HG03521 (cell line): ENCODE measurements around the gene CACNA1C.

ENCODE experiments used
- ATAC-seq: cut with Tn5 transposase; IDR thresholded peaks from one replicate; pipeline ENCODE4 v1.9.1; 2021; ENCODE audit warnings: mild to moderate bottlenecking, moderate library complexity; ENCODE audit not compliant: unreplicated experiment

CACNA1C gene

DNA sequence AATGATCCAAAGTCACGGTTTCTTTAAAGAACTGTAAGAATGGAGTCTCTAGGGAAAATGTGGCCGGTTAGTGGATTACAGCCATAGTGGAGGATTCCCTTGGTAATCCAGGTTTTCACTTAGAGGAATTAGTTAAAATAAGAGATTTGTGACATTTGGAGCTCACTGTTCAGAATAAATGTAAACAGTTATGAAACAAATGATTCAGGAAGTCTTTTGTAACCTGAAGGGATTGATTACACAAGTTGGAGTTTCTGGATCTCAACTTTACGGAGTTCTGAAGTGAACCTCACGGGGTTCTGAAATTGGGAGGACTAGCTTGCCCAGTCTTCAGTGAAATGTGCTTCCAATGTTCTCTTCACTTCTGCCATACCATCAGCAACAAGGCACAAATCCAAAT, 507.6 kb downstream of the CACNA1C start:
- no peak for ATAC-seq

DNA sequence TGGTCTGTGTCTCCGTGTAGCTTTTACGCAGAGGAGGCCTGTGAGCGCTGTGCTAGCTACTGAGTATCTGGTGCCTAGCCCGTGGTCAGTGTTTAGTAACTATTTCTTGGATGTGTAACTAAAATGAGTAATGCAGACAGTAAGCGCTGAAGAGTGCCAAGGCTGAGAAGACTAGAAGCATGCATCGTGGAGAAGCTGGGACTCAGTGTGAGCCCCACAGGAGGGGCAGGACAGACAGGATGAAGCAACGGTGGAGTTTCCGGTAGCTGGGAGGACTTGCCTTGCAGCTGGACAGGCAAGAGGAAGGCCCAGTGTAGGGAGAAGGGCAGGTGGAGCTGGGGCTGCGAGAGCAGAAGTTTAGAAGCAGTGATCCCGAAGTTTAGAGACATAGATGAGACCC, 508.6 kb downstream of the CACNA1C start:
- no peak for ATAC-seq

DNA sequence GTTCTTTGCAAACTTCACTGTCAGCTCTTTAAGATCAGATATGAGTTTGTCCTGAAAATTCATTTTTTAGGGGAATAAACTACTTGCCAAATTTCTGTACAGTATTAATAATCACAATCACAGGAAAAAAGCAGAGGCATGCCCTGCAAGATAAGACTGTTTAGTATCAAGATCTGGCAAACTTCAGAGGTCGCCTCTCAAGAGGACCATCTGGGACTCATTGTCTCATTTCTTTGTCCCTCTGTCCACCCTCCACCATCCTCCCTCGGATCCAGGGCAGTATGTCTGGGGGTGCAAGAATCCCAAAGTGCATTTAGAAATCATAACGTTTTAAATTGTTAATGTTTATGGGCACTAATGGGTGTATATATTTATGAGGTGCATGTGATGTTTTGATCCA, 509.6 kb downstream of the CACNA1C start:
- no peak for ATAC-seq

DNA sequence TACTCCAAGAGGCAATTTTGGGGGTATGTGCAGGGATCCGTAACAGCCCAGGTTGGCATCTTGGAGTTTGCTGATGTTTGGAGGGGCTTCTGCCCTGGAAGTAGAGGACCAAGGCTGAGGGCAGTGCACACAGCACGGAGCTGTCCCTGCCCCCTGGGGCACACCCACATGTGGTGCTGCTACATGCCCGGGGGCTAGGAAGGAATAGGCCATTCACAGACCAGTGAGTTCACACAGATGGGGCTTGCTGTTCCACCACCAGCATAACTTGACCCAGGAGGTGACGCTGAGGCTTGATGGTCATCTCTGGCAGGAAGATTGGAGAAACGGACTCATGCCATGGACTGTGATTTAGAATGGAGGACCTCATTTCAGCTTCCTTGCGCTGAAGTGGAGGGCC, 510.9 kb downstream of the CACNA1C start:
- no peak for ATAC-seq

DNA sequence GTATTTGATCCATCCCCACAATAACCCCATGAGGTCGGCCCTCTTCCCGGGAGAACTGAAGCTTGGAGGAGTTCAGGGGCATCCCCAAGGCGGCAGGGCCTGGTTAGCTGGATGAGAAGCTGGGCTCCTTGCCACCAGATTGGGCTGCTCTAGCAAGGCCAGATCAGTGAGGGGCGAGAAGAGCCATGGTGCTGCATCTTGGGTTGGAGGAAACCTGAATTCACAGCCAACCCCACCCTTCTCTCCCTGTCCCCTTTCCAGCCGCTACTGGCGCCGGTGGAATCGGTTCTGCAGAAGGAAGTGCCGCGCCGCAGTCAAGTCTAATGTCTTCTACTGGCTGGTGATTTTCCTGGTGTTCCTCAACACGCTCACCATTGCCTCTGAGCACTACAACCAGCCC, 513.4 kb downstream of the CACNA1C start:
- ATAC-seq, result no peak

DNA sequence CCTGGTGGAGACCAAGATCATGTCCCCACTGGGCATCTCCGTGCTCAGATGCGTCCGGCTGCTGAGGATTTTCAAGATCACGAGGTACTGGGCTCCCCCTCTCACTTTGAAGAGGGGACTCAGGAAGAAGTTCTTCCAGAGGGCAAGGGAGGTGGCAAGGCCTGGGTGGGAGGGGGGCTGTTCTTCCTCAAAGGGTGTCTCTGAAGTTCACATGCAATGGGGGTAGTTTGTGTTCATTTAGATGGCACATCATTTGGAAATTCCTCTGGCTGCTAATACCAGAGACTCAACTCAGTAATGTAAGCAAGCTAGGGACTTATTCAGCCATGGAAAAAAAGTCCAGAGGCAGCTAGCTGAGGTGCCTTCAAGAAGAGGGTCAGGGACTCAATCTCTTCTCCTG, 514.9 kb downstream of the CACNA1C start:
- ATAC-seq, result no peak

DNA sequence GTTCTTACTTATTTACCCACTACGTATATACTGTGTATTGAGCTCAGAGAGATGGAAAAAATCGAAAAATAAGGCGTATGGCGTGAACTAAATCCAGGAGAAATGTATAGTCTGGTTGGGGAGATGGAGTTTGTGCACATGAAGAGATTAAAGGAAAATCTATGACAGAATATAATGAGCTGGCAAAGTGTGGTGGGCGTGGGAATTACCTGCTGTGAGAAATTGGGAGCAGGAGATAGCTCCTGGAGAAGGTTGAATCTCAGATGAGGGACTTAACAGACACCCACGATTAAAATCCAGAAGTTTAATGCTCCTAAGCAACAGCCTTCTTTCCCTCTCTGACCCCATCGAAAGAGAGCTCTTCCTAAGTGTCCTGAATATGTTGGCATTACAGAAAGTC, 517.8 kb downstream of the CACNA1C start:
- no peak for ATAC-seq

DNA sequence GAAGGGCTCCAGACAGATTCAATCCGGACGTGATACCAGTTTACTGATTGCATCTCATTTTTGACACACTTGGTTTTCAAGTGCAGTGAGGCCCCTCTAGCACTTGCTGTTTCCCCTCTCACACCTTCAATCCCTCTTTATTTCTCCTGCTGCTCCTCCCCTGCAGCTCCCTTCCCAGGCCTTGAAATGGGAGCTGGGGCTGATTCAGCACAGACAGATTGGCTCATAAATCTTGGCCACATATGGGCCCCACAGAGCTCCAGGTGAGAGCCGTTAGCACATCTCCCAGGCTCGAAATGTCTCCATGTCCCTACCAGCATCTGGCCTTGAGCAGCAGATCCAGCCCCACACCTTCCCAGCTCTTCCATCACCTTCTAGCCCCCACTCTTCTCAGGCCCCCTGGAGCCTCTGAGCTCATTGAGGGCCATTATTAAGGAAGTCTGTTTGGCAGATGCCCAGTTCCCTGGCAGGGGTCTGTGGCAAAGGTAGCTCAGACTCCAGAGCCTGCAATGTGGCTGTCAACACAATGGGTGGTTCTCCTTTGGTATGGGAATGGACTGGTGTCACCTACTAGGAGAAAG, 521.7 kb downstream of the CACNA1C start:
- no peak for ATAC-seq

DNA sequence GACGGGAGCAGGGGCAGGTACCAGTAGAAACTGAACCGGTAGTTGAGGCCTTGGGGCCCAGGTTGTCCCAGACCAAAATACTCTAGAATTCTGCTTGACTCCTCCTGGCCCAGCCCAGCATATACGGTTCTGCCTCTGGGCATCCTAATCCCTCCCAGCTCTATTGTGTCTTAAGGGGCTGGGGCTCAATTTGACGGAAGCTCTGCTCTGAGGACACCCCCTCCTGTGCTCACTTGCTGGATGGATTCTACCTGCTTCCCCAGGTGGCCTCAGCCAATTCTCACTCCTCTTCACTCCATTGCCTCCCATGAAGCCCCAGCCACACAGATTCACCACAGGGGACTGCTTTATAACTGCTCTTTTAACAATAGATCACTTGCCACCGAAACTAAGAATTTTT, 522.5 kb downstream of the CACNA1C start:
- no peak for ATAC-seq

DNA sequence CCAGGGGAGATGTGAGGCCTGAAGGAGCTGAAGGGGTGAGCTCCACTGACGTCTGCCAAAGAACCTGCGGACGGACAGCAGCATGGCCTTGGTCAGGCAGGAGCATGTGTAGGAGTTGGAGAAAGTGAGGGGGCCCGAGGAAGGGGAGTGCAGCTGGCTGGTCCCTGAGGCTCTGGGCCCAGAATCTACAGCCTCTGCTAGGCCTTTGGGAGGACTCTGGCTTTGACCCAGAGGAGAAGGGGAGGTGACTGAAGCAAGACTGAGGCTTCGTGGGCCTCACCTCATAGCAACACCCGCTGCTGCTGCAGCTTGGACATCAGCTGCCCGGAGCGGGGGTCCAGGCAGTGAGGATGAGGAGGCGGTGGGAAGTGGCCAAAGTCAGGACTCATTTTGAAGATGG, 525.4 kb downstream of the CACNA1C start:
- no peak for ATAC-seq

DNA sequence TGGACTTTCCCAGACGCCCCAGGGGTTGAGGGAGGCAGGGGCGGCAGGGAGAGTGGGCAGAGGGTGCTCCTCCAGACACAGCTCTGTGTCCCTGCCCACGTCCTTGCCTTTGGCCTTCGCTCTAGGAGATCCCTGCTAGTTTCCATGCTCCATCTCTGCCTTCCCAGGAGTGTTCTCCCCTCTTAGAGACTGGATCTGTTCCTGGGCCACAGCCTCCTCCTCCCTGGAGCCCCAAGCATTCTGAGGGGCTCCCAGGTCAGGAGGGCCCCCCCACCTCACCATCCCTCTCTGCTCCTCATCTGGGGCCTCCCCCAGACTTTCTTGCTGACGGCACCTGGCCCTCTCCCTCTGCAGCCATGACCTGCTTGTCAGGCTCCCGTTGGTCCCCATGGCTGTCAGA, 526.0 kb downstream of the CACNA1C start:
- ATAC-seq, result no peak

DNA sequence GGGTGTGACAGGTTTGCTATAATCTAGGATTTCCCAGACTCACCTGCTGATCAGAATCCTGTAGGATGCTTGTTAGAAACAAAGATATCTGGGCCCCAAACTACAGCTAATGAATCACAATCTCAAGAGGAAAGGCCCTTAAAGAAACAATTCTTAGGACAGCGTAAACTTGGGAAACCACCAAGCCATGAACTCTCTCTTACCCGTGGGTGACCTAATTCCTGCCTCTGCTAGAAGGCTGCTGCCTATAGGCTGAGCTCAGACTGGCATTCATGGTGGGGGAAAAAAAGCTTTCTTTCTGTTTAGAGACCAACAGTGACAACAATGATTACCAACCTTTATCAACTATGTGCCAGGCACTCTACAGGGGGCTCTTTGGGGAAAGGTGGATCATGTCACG, 528.0 kb downstream of the CACNA1C start:
- no peak for ATAC-seq

DNA sequence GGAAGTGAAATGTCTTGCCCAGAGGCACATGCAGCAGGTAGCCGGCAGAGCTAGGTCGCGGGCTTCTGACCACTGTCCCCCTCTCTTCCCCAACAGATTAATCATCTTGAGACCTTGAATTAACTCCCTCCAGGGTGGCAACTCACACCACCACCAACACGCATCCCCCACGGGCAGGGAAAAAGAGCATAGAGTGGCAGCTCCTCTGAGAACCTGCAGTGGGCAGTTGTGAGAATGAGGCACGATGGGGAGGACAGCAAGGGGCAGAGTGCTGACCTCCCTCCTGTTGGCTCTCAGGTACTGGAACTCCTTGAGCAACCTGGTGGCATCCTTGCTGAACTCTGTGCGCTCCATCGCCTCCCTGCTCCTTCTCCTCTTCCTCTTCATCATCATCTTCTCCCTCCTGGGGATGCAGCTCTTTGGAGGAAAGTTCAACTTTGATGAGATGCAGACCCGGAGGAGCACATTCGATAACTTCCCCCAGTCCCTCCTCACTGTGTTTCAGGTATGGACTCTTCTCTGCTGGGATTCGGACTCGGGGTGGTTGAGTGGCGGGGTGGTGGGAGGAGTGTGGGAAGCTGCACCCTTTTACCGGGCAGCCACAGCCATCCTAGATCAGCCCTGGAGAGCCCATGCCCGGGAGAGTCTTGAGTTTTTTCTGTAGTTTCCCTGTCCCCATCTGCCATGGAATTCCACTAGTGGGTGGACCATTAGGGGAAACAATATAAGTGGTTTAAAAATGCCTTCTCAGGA, 528.7 kb downstream of the CACNA1C start:
- no peak for ATAC-seq

DNA sequence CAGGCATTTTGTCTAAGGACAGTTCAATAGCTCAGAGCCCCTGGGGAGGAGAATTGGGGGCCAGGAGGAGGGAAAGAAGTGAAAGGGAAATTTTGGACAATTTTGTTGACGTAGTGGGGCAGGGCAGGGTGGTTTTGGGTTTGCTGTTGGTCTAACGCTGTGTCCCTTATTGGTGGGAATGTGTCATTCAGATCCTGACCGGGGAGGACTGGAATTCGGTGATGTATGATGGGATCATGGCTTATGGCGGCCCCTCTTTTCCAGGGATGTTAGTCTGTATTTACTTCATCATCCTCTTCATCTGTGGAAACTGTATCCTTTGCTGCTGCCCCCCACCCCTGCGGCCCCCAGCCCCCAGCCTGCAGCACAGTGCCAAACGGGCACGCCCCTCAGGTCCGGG, 529.8 kb downstream of the CACNA1C start:
- ATAC-seq, result no peak

DNA sequence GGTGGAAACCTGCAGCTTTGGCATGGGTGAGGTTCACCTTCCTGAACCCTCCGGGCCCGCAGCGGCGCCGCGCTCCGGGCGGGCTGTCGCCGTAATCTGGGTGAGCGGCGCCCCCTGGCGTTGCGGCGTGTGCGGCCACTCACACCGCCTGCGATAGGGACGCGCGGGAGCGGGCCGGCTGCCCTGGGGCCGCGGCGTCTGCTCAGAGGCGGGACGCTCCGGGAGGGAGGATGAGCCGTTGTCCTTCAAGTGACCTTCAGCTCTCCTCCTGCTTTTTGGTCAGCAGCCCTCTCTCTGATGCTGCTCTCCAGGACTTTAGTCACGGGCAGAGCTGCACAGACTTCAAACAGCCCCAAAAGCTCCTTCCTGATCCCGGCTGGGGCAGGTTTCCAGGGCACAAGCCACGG, 530.3 kb downstream of the CACNA1C start:
- ATAC-seq, result no peak

DNA sequence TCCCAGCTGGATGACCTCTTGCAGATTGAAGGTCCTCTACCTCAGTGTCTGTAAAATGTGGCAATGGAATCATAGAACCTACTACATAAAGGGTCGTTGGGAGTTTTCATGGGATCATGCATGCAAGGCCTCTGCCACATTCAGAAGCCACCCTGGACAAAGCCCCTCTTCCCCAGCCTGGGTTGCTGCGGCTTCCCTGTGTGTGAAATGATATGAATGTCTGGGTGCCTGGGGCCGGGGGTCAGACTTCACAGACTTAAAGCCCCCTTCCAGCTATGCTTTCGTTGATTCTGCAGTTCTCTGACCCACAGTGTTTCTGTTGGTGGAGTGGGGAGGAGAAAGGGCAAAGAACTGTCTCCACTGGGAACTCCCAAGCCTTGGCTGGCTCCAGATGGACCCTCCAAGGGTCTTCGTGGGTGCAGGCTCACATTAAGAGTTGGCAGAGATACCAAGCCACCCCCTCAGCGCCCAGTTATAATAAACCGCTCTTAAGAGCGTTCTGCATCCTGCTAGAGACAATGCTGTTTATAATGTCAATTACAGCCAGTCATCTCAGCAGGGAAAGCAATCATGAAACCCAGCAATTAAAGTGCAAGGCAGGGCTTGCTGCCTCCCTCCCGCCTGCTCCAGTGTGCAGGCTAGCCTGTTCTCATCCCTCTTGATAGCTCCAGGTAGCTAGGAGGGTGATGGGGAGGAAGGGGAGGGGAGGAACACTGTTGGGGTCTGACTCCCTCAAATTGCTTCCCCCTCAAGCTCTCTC, 531.0 kb downstream of the CACNA1C start:
- no peak for ATAC-seq

DNA sequence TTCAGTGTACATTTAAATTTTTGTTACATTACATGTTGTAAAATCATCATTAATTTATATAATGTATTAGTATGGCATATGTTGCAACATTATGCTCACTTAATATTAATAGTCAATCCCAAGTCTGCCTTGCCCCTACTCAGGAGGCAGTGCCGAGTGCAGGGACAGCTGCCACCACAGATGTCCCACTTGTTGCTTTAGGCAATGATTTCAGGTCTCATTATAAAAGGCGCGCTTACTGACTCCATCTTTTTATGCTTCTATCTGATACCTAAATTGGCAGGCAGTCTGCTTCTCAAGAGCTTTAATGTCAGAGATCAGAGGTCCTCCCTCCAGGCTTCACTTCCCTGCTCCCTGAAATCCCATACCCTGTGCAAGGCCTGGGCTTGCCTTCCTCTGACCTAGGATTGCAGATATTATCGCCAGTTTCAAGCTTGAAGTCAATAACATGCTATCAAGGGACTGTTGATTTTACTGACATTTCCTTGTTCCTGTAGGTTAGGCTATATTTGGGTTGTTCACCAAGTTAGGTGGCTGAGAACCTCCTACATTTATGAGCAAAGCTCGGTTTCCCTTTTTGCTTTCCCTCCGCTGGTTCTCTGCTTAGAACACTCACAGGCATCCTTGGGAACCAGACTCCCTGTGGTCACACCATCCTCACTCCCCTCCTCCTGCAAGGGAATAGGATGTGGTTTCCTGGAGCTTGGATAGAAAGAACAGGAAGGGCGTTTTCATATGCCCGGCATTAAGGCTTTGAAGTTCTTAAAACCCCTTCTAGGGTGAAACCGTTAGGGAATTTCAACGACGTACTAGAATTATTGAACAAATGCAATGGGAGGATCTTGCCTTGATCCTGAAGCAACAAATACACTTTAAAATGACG, 533.6 kb downstream of the CACNA1C start:
- no peak for ATAC-seq

DNA sequence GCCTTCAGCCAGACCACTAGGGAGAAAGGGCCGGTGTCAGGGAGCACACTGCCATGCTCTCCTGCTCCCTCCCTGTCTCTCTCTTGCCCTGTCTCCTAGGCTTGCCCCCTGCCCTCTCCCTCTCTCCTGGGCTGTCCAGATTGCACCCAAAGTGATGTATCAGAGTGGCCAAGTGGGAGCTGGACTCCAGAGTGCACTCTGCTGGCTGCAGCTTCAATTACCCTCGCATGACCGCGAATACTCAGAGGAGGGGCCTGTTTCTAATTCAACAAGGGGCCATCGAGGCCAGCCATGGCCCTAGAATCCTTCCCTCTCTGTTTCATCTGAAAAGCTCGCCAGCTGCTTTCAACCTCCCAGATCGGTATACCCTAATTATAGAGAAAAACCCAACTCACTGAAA, 535.6 kb downstream of the CACNA1C start:
- no peak for ATAC-seq

DNA sequence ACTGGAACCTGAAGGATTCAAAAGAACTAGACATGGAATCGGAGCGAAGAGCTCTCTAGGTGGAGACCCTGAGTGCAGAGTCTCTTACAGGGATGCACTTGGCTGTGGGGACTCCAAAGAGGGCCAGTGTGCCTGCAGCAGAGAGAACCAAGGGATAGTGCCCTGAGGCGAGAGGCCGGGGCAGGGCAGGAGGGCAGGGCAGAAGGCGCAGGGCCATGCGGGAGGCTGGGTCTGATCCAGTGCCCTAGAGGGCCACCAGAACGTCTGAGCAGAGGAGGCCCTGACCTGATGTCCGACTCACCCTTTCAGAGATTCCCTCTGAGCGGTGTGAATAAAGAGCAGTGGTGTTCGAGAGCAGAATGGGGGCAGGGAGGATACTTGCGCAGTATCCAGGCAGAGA, 536.6 kb downstream of the CACNA1C start:
- no peak for ATAC-seq

DNA sequence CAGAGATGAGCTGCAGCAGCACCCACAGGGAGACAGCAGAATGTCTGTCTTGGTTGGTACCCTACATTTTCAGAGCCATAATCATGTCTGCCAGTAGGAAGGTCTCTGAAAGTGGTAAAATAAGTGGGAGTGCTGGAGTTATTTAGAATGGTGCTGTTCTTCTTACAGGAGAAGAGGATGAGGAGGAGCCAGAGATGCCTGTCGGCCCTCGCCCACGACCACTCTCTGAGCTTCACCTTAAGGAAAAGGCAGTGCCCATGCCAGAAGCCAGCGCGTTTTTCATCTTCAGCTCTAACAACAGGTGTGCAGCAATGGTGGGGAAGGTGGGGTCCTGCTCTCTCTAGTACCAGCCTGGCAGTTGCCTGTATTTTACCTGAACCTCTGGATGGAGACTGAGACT, 540.3 kb downstream of the CACNA1C start:
- no peak for ATAC-seq

DNA sequence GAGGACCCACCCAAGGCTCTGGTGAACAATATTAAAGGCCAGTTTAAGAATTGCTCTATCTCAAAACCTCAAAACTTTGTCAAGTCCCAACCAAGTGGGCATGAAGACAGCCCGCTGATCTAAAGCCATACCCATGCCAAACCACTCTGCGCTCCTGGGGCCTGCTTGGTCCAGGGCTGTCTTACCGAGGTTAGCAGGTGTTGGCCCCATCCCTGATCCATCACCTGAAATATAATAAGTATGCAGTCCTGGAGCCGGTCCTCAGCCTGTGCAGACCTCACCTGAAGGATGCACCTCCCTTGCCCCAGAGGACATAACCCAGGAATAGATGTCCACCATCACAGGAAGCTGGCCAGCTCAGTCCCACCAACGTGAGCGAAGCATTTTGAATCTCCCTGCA, 543.7 kb downstream of the CACNA1C start:
- ATAC-seq, result no peak
